NT2/D1 (cell line): ENCODE data around the gene C11orf97.
"Not testable (repeated sequence)": the region's sequence is repeated elsewhere in the genome, so short reads cannot be mapped to it uniquely, and the experiment has no call there.

Source experiments
- DNase-seq: peaks from one replicate; pipeline ENCODE4 v3.0.0-alpha.2; 2011; ENCODE audit warnings: low read depth, low spot score
- H3K27me3 ChIP-seq: 2 replicates; pipeline ENCODE4 v1.6.0; 2011; ENCODE audit warnings: mild to moderate bottlenecking; ENCODE audit not compliant: insufficient read length, insufficient read depth
- H3K36me3 ChIP-seq: 2 replicates; pipeline ENCODE4 v1.6.1; 2011; ENCODE audit warnings: mild to moderate bottlenecking, low read length, mixed read lengths; ENCODE audit not compliant: insufficient read depth, insufficient read length
- H3K4me1 ChIP-seq: 2 replicates; pipeline ENCODE4 v1.5.1; 2011; ENCODE audit not compliant: insufficient read depth, insufficient read length
- H3K4me3 ChIP-seq: 2 replicates; pipeline ENCODE4 v1.5.1; 2011; ENCODE audit warnings: low read depth; ENCODE audit not compliant: insufficient read length
- H3K9ac ChIP-seq: 2 replicates; pipeline ENCODE4 v1.6.0; 2011; ENCODE audit warnings: low read depth; ENCODE audit not compliant: insufficient read length
- H3K9me3 ChIP-seq: 2 replicates; pipeline ENCODE4 v1.5.1; 2011; ENCODE audit warnings: mild to moderate bottlenecking, low read length; ENCODE audit not compliant: insufficient read depth
- SUZ12 ChIP-seq: IDR thresholded peaks from 2 replicates; pipeline ENCODE4 v1.6.1; 2011; ENCODE audit not compliant: insufficient read length, insufficient read depth; ENCODE audit errors: extremely low read depth
- YY1 ChIP-seq: IDR thresholded peaks from 2 replicates; pipeline ENCODE4 v1.6.1; 2011; ENCODE audit not compliant: insufficient read length, insufficient read depth
- ZNF274 ChIP-seq: IDR thresholded peaks from 2 replicates; pipeline ENCODE4 v1.6.1; 2011; ENCODE audit warnings: mild to moderate bottlenecking, low read depth, low read length

C11orf97 gene

DNA sequence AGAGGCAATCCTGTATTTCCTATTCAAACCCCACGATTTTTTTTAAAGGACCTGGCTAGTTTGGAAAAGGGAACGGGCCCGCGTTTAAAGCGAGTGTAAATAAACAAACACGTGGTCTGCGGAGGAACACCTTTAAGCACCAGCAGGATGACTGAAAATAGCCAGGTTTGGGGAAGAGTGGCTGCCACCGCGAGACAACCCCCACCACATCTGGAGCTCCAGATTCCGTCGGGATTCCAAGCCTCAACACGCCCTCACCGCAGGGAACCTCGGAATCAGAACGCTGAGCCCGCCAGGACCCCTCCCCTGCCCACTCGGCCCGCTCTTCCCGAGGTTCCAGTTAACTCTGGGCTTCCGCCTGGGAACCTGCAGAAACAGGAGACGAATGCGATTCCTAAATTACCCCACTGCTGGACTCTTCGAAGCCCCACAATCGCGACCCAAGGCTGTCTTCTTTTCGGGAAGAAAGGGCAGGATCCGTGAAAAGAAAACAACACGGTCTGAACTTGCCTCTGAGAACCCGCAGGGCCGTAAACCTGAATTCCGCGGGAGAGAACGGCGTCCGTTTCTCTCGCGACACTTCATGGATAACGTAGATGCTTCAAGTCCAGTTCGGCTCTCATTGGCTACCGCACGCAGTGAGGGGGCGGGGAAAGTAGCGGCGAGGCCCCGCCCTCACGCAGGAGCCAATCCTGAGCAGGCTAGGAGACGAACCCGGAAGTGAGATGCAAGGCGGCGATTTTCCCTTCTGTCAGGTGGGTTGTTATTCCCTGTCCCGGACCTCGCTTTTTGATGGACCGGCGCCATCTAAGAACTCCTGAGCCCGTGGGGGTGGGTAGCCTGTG is 18.8 kb upstream of the C11orf97 start, which contains the start of the genes ANKRD49 and MRE11:
ANKRD49 (plus strand) TSS at position 704 of the 845 bp plus-strand sequence. CDS start 2,710 bp downstream, outside the sequence.
MRE11 (minus strand) TSS at position 564 of the 845 bp plus-strand sequence. CDS start 1,043 bp downstream, outside the sequence.
- Histone ChIP-seq H3K36me3 (peaks cover 42% of the 10 kb centered on the region), H3K27me3 (no peaks in the 10 kb centered on the region), H3K9ac (peak within 1 kb of the TSS; percentile 80), H3K4me1 (no peaks in the 10 kb centered on the region), H3K9me3 (no peaks in the 10 kb centered on the region), H3K4me3 (peak within 1 kb of the TSS; percentile 85)
- peak; percentile 97 for DNase-seq
- TF ChIP-seq SUZ12, result no peak
- TF ChIP-seq ZNF274, result no peak
- no peak for TF ChIP-seq YY1

DNA sequence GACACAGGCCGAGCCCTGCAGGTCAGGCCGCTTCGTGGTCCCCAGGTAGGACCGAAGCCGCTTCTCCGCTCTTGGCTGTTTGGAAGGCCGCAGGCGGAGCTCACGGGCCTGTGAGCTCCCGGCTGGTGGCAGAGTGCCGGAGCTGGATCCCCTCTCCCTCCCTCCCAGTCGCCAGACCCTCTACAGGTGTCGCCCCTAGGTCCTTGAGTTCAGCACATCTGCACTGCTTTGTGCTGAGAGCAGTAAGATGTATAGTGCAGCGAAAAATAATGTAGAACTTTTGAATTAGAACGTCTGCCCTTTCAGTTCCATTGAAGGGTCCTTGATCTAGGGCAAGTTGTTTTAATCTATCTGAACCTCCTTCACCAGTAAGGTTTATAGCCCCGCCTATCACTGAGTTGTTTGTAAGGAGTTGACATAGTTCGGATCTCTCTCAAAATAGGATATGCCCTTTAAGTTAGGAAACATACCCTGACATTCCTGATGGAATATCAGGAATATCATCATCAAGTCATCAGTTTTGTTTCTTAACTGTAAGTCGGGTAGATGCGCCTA is 18.1 kb upstream of the C11orf97 start:
- peak overlapping the region; percentile 80 for H3K9ac ChIP-seq
- no peak for DNase-seq
- no peaks in the 10 kb centered on the region for H3K4me1 ChIP-seq
- H3K27me3 ChIP-seq, result no peaks in the 10 kb centered on the region
- peak overlapping the region; percentile 85 for H3K4me3 ChIP-seq
- H3K36me3 ChIP-seq, result peaks cover 42% of the 10 kb centered on the region
- H3K9me3 ChIP-seq, result no peaks in the 10 kb centered on the region
- TF ChIP-seq ZNF274 (no peak), SUZ12 (no peak)

DNA sequence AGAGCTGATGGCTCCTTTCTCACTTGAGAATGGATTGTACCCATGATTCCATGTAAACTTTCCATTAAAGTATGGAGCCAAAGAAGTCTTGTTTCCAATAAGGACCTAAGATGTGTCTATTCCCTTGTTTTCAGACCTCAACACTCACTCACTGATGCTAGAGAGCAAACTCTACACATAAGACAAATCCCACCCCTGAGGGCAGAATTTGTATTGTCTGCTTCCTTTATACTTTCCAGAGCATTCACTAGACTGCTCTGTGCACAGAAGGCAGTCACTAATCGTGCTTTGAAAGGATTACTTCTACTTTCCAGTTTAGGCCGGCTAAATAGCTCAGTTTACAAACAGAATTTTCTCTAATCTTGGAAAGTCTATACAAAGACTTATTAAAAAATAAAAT is 12.1 kb upstream of the C11orf97 start:
- TF ChIP-seq SUZ12 (no peak), ZNF274 (no peak), YY1 (no peak)
- H3K9me3 ChIP-seq, result no peaks in the 10 kb centered on the region

DNA sequence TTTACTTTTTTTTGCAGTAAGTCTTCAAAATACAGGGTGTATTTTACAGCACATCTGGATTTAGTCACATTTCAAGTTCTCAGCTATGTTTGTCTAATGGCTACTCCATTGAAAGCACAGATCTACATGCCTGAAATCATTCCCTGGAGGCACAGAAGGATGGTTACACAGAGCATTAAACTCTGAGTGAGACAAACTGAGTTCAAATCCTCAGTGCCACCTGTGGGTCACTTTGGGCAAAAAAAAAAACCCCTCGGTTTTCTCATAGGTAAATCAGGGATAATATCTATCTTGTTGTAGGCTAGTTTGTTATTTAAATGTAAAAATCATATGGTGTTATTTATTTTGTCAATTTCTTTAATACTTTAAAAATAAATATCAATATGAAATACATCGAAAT is 10.7 kb upstream of the C11orf97 start:
- Histone ChIP-seq H3K4me1 (no peaks in the 10 kb centered on the region), H3K9ac (no peak overlapping the region), H3K36me3 (peaks cover 25% of the 10 kb centered on the region), H3K27me3 (no peaks in the 10 kb centered on the region), H3K9me3 (no peaks in the 10 kb centered on the region), H3K4me3 (no peak overlapping the region)
- no peak for TF ChIP-seq SUZ12
- no peak for DNase-seq

More for the DNA sequence above, 12.1 kb upstream of the C11orf97 start:
- no peak overlapping the region for H3K4me3 ChIP-seq
- no peaks in the 10 kb centered on the region for H3K4me1 ChIP-seq
- H3K36me3 ChIP-seq, result peaks cover 27% of the 10 kb centered on the region
- no peak for DNase-seq
- H3K9ac ChIP-seq, result no peak overlapping the region
- no peaks in the 10 kb centered on the region for H3K27me3 ChIP-seq

DNA sequence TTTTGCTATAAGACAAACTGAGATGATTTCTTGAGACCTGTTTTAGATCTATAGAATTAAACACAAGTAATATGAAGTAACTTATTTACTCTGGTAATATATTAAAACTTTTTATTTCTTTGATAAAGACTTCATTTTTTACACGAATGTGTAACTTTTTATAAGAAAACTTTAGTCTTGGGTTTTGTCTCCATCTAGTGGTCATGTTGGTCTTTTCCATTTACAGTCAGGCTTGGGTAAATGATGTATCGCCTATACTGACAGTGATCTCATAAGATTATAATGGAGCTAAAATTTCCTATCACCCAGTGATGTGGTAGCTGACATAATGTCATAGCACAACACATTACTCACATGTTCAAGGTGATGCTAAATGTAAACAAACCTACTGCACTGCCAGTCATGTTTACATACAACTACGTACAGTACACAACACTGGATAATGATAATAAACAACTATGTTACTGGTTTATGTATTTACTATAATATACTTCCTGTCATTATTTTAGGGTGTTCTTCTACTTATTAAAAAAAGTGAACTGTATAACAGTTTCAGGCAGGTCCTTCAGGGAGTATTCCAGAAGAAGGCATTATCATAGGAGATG is 7.5 kb upstream of the C11orf97 start:
- H3K4me1 ChIP-seq, result no peaks in the 10 kb centered on the region
- TF ChIP-seq YY1, result no peak
- no peak for TF ChIP-seq ZNF274
- no peak for TF ChIP-seq SUZ12
- DNase-seq, result peak; percentile 28
- no peak overlapping the region for H3K4me3 ChIP-seq
- no peaks in the 10 kb centered on the region for H3K36me3 ChIP-seq
- no peaks in the 10 kb centered on the region for H3K27me3 ChIP-seq
- H3K9ac ChIP-seq, result no peak overlapping the region
- H3K9me3 ChIP-seq, result no peaks in the 10 kb centered on the region

DNA sequence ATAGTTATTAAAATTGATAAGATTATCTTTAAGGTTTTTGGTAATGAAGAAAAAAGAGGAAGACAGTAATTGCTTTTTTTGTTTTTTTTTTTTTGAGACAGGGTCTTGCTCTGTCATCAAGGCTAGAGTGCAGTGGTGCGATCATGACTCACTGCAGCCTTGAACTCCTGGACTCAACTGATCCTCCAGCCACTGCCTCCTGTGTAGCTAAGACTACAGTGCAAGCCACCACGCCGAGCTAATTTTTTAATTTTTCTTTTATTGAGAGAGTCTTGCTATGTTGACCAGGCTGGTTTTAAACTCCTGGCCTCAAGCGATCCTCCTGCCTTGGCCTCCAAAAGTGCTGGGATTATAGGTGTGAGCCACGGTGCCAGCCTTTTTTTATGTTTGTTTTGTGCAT is 5.7 kb upstream of the C11orf97 start:
- not testable (repeated sequence) for H3K9ac ChIP-seq, H3K9me3 ChIP-seq, DNase-seq, H3K4me3 ChIP-seq, H3K36me3 ChIP-seq, H3K4me1 ChIP-seq, H3K27me3 ChIP-seq

DNA sequence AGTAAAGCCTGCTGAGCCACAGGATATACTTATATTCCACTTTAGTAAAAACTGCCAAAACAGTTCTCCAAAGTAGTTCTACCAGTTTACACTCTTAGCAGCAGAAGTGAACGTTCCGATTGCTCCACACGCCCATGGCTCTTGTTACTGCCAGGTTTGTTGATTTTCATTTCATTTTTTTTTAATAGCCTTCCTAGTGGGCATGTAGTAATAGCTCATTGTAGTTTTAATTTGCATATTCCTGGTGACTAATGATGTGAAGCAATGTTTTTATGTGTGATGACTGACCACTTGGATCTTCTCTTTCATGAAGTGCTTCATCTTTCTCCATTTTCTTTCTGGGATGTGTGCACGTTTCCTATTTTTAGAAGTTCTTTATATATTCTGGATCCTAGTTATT is 4.8 kb upstream of the C11orf97 start:
- no peaks in the 10 kb centered on the region for H3K4me1 ChIP-seq
- DNase-seq, result no peak
- H3K4me3 ChIP-seq, result no peak overlapping the region
- H3K27me3 ChIP-seq, result peaks cover 6% of the 10 kb centered on the region
- H3K9ac ChIP-seq, result no peak overlapping the region
- H3K36me3 ChIP-seq, result no peaks in the 10 kb centered on the region
- TF ChIP-seq ZNF274, result no peak
- no peak for TF ChIP-seq SUZ12
- no peak for TF ChIP-seq YY1
- H3K9me3 ChIP-seq, result no peaks in the 10 kb centered on the region

DNA sequence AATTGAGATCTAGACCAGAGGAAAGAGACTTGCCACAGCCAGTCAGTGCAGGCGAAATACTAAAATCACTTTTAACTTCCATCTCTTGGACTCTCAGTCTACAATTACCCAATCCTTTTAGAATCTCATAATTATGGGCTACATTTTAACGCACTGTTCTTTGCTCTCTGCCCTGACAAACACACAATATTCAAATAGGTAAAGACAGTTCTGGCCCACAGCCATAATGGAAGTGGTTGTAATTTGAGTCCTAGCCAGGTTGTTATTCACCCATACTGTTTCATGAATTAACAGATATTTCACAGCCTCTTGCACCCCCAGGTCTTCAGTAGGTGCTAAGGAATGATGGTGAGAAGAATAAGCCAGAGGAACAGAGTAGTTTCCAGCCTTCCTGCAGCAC is 830 bp downstream of the C11orf97 start:
- H3K27me3 ChIP-seq, result peaks cover 23% of the 10 kb centered on the region
- no peak overlapping the region for H3K9ac ChIP-seq
- no peak for DNase-seq
- no peaks in the 10 kb centered on the region for H3K9me3 ChIP-seq
- H3K4me1 ChIP-seq, result no peaks in the 10 kb centered on the region
- no peak overlapping the region for H3K4me3 ChIP-seq
- TF ChIP-seq SUZ12, result no peak
- no peak for TF ChIP-seq ZNF274
- no peak for TF ChIP-seq YY1
- no peaks in the 10 kb centered on the region for H3K36me3 ChIP-seq
